GM12878 (cell line): ENCODE measurements around the gene TNRC18. TPM values are rescaled to one million over a fixed set of nuclear protein-coding genes. Genes with fewer than 3 reads are reported as not detected.

Experiments used
- KLF5 ChIP-seq: fragments of 450-650 bp; IDR thresholded peaks from 2 replicates; pipeline ENCODE4 v1.6.1; 2014; ENCODE audit warnings: mild to moderate bottlenecking; ENCODE audit not compliant: partially characterized antibody
- MYB ChIP-seq: fragments of 150-350 bp; IDR thresholded peaks from 2 replicates; pipeline ENCODE4 v1.6.1; 2014; ENCODE audit warnings: mild to moderate bottlenecking, low read depth, low read length, borderline replicate concordance
- SMAD5 ChIP-seq: IDR thresholded peaks from 2 replicates; pipeline ENCODE4 v1.6.1; 2016; ENCODE audit warnings: antibody characterized with exemption, low read depth
- SP1 ChIP-seq: IDR thresholded peaks from one replicate; pipeline ENCODE4 v1.6.1; 2011; ENCODE audit warnings: low read depth, low read length
- TCF12 ChIP-seq: IDR thresholded peaks from 2 replicates; pipeline ENCODE4 v1.6.1; 2011; ENCODE audit warnings: low read depth, mild to moderate bottlenecking, low read length
- polyA plus RNA-seq, 11 experiments: library from polyadenylated mRNA; depleted of rRNA in 4 of 11; unstranded in 6 of 11; stranded (reverse) in 5 of 11; fragments of >200 nt; fragmentation: Nextera tagmentation in 4 of 11; fragmentation: Illumina TruSeq in 1 of 11; extraction: Ambion mirVana in 4 of 11; extraction: Trizol in 1 of 11; gene quantifications; 1 replicate in 1 of 11; 2 replicates in 10 of 11; pipeline versions ENCODE4 v1.2.1 to v1.2.3, GENCODE V29; 2011 to 2016; ENCODE audit warnings: inconsistent platforms in 2 of 11, missing spikeins in 2 of 11, low read depth in 1 of 11
- total RNA-seq, 4 experiments: library from RNA; depleted of rRNA in 3 of 4; stranded (reverse); fragments of >200 nt in 3 of 4; fragmentation: Illumina TruSeq in 1 of 4; extraction: Trizol in 1 of 4; gene quantifications; 2 replicates each; pipeline versions ENCODE4 v1.2.1 to v1.2.3, GENCODE V29; 2013 to 2021
- TF ChIP-seq, protein P1 (sequence below): IDR thresholded peaks from 2 replicates; pipeline ENCODE4 v1.6.1; 2012; ENCODE audit warnings: improper control_type of control experiment, low read depth, low read length; ENCODE audit not compliant: insufficient replicate concordance
- TF ChIP-seq, protein P2 (sequence below): fragments of 450-650 bp; IDR thresholded peaks from 2 replicates; pipeline ENCODE4 v1.6.1; 2014; ENCODE audit warnings: mild to moderate bottlenecking

Gene TNRC18
- total and polyA plus RNA-seq, 10 of the 15 experiments (the other 5 are each of a cell fraction or from before 2014, with no cell fraction given): 0.02 to 31.7 (median 5.4) TPM

DNA sequence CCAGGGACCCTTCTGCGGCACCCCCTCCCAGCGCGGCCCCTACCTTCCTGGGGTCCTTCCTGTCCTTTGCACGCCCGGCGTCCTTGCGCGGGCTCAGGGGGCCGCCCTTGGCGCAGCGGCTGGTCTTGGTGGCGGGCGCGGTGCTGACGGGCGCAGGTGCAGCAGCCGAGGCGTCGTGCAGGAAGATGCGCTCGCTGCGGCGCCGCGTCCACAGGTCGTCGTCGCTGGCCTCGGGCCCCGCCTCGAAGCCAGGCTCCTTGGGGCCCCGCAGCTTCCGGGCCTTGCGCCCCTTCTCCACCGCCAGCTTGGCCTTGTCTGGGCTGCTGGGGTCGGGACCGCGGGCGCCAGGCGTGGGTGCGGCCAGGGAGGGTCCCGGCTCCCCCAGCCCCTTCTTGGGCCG, 91.1 kb downstream of the TNRC18 start (continued):
- TF ChIP-seq, protein P1, sequence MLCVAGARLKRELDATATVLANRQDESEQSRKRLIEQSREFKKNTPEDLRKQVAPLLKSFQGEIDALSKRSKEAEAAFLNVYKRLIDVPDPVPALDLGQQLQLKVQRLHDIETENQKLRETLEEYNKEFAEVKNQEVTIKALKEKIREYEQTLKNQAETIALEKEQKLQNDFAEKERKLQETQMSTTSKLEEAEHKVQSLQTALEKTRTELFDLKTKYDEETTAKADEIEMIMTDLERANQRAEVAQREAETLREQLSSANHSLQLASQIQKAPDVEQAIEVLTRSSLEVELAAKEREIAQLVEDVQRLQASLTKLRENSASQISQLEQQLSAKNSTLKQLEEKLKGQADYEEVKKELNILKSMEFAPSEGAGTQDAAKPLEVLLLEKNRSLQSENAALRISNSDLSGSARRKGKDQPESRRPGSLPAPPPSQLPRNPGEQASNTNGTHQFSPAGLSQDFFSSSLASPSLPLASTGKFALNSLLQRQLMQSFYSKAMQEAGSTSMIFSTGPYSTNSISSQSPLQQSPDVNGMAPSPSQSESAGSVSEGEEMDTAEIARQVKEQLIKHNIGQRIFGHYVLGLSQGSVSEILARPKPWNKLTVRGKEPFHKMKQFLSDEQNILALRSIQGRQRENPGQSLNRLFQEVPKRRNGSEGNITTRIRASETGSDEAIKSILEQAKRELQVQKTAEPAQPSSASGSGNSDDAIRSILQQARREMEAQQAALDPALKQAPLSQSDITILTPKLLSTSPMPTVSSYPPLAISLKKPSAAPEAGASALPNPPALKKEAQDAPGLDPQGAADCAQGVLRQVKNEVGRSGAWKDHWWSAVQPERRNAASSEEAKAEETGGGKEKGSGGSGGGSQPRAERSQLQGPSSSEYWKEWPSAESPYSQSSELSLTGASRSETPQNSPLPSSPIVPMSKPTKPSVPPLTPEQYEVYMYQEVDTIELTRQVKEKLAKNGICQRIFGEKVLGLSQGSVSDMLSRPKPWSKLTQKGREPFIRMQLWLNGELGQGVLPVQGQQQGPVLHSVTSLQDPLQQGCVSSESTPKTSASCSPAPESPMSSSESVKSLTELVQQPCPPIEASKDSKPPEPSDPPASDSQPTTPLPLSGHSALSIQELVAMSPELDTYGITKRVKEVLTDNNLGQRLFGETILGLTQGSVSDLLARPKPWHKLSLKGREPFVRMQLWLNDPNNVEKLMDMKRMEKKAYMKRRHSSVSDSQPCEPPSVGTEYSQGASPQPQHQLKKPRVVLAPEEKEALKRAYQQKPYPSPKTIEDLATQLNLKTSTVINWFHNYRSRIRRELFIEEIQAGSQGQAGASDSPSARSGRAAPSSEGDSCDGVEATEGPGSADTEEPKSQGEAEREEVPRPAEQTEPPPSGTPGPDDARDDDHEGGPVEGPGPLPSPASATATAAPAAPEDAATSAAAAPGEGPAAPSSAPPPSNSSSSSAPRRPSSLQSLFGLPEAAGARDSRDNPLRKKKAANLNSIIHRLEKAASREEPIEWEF: no peak
- TF ChIP-seq, protein P2, sequence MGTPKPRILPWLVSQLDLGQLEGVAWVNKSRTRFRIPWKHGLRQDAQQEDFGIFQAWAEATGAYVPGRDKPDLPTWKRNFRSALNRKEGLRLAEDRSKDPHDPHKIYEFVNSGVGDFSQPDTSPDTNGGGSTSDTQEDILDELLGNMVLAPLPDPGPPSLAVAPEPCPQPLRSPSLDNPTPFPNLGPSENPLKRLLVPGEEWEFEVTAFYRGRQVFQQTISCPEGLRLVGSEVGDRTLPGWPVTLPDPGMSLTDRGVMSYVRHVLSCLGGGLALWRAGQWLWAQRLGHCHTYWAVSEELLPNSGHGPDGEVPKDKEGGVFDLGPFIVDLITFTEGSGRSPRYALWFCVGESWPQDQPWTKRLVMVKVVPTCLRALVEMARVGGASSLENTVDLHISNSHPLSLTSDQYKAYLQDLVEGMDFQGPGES: no peak
- TF ChIP-seq SMAD5: no peak
- no peak for TF ChIP-seq TCF12
- no peak for TF ChIP-seq MYB
- TF ChIP-seq KLF5: no peak
- TF ChIP-seq SP1: no peak
